ENCODE results near the gene SLC35F1.

SLC35F1 gene

DNA sequence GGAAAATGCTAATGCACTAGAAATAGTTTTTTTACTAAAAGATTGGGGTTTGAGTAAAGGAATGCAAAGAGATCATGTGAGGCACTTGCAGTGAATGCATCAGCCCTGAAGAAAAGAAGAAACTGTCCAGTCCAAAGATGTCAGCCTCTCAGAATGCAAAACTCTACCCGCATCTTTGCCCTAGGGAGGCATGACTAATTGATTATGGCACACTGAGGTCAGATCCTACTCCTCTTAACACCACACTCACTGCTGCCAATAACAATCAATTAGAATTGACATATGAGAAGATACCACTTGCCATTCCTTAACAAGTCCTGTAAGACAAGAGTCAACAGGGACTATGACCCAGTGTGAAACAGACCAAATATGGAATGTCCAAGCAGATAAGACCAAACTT, 378.7 kb downstream of the SLC35F1 start:
- DNase-seq = no peak

- no peak for DNase-seq
Observed at GRCh38 chr6:118288355-118289124, 381.5 kb downstream of the SLC35F1 start.

GRCh38 chr6:118292558-118292957, 385.5 kb downstream of the SLC35F1 start:
- no peak for DNase-seq

- no peak for DNase-seq
Observed at GRCh38 chr6:118294906-118295305, 387.8 kb downstream of the SLC35F1 start.

- DNase-seq = no peak
Observed at GRCh38 chr6:118295336-118295735, 388.3 kb downstream of the SLC35F1 start.

DNA sequence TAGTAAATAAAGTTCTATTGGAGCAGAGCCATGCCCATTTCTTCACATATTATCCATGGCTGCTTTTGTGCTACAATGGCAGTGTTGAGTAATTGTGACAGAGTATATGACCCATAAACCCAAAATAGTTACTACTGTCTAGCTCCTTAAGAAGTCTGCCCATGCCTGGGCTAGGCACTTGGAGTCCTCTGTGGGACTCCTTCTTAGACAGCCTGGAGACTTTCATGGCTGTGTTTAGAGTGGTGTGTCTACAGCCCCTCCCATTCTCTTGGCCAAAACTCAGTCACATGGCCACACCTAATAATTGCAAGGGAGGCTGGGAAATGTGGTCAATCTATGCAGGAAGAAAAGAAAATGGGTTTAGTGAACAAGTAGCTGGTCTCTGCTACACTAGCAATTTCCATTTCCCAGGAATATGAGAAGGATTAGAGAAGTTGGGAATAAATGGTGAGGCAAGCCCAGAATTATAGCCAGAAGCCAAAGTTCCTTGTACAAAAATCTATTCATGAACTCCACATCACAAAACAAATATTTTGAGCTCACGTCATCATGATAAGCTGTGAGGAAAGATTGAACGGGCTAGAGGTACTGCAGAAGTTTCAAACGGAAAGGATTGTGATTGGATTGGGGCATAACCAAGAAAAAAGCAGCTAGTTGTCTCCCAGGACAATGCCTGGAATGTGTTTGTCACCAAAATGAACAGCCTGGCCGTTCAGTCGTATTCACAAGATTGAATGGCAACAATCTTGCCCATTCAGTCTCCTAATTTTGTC, 389.3 kb downstream of the SLC35F1 start:
- DNase-seq = no peak

- DNase-seq = no peak
Observed at GRCh38 chr6:118297821-118298220, 390.8 kb downstream of the SLC35F1 start.

DNA sequence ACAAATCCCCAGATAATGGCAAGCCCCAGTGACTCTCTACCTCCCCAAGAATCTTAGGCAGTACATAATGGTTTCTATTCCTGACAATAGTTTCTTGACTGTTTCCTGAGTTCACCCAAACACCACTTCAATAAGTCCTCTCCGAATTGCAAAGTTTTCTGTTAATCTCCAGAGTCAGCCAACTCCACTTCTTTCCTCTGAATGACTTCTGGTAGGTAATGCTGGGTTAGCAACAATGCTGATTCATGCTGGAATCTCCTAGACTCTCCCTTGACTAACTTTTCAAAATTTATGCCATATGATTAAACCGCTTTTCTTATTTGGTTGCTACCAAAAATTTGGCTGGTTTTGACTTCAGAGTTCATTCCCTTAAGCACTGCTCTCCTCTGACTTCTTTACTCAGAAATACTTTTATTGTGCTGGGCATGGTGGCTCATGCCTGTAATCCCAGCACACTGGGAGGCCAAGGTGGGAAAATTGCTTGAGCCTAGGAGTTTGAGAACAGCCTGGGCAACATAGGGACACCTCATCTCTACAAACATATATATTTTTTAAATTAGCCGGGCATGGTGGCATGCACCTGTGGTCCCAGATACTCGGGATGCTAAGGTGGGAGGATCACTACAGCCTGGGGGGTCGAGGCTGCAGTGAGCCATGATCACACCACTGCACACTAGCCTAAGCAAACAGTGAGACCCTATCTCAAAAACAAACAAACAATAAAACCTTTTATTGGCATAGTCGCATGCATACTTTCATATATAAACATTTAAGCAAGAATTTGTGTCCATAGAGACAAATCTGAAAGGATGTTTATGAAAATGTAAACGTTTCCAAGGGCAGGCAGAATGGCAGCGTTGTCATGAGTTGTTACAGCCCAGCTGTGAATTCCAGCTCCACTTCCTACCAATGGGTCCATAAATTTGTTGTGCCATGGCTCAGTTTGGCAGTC, 391.7 kb downstream of the SLC35F1 start:
- DNase-seq = no peak

DNA sequence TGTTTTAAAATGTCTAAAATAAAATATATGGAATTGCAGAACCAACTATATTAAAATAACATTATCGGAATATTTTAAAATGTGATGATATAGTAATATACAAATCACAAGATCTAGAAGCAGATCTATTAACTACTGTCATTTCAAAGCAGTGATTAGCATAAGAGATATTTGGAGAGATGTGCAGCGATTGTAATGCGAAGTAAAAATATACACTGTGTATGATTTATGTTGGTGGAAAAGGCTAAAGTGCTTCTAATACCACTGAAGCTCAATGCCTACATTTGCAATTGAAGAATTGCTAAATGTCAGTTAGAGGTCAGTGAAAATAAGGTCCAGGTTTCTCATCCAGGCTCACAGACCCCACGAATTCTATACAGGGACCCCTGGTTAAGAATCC, 392.4 kb downstream of the SLC35F1 start:
- no peak for DNase-seq

- DNase-seq = no peak
Observed at GRCh38 chr6:118304321-118304720, 397.3 kb downstream of the SLC35F1 start.

DNA sequence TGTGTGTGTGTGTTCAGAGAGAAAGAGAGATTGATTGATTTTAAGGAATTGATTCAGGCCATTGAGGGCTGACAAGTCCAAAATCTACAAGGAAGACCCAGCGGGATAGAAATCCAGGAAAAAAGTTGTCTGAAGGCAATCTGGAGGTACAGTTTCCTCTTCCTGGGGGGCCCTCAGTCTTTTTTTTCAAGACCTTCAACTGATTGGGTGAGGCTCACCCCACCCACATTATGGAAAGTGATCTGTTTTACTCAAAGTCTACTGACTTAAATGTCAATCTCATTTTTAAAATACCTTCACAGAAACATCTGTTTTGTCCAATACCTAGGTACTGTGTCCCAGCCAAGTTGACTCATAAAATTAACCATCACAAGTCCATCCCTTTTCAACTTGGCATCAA, 398.0 kb downstream of the SLC35F1 start:
- no peak for DNase-seq

DNA sequence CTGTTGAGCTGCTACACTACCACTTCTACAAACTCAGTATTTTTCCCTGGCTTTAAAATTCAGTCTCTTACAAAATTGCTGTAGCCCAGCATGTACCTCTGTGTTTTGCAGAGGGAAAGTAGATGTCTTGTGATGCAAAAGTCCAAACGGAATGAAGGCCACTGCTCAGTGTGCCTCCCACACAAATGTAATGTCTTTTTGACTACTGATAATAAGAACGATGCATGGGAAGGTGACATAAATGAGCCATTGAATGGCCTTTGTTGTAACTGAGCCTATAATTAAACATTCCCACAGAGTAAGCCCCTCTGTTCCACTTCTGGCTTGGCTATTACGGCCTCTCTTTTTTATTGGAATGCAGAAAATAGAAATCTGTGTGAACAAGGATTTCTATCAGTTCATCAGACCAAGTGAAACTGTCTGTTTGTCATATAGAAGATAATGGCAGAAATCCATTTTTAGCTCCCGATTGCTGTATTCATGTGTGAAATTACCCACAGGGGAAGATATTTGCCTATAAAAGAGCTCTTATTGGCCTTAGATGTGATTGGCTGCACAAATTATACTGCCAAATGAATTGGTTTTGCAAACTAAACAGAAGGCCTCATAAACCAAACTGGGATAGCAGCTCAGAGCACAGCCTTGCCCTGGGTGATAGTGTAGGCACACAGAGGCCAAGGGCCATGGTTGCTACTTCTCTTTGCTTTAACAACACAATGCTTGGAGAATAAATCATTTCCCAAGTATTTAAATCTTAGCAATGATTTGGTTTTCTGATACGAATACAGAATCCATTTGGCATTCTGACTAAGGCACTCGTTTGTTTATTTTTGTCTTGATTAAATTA, 399.6 kb downstream of the SLC35F1 start:
- no peak for DNase-seq

DNA sequence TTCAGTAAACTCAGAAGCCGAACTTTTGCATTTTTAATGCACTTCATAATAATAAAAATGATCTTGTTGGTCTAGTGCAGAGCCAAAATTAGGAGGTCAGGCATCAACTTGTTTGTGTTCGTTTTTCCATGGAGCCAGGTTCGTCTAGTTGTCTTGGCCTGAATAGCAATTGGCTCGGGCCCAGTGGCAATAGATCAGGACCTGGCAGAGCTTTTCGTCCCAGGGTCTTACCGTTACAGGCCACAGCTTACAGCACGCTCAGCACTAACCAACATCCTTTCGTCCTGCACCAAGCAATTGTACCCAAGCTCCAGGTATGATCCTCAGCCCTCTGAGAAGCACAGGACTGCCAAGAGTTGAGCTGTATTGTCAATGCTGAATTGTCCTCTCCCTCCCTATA, 400.5 kb downstream of the SLC35F1 start:
- DNase-seq = no peak

DNA sequence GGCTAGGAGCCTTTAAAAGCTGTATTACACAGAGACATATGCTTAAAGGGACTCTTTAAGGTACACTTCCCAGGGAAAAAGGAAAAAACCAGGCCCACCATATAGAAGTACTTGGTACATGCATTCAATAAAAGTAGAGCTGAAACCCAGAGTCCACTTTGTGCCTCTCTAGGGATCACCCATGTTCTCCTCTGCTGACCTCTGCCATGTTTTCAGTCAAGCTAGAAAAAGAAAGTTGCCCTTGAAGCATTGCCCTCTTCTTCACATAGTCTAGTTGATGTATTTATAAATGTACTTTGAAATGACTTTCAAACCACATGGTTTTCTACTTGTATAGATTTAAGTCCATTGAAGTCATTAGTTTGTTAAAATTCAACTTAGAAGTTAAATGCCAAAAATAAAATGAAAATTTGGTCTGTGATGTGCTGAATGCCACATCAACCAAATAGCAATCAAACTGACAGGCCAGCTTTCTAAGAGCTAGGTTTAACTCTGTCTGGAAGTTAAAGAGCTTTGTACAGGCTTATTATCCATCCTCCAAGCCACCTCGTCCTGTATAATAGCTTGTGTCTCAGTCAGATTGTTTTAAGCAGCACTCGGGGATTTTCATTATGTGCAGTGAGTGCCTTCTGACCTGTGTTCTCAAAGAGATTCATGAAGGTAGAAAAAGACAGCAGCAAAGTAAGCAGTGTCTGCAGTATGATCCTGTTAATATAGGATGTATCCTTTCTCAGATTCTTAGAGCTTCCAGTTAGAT, 402.5 kb downstream of the SLC35F1 start:
- DNase-seq = no peak

- DNase-seq = no peak
Observed at GRCh38 chr6:118313208-118313607, 406.1 kb downstream of the SLC35F1 start.

GRCh38 chr6:118313762-118314161, 406.7 kb downstream of the SLC35F1 start:
- no peak for DNase-seq

- DNase-seq = no peak
Observed at GRCh38 chr6:118316796-118317384, 409.8 kb downstream of the SLC35F1 start.

- DNase-seq = no peak
Observed at GRCh38 chr6:118317581-118318563, 410.8 kb downstream of the SLC35F1 start.

DNA sequence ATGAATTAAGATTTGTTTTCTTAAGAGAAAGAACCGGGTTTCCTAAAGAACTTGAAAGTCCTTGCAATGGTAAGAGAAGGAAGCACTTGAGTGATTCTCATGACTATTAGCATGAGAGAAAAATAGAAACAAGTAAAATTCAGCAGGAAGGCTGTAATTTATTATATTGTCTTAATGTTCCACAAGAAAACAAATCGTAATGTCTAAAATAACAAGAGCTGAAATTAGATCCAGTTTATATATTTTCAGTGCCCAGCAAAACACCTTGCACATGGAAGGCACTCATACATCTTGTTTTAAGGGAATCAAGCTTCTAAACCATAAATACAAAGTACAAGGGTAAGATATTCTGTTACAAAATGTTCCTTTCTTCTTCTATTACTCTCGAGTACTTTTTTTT, 411.6 kb downstream of the SLC35F1 start:
- DNase-seq = no peak

DNA sequence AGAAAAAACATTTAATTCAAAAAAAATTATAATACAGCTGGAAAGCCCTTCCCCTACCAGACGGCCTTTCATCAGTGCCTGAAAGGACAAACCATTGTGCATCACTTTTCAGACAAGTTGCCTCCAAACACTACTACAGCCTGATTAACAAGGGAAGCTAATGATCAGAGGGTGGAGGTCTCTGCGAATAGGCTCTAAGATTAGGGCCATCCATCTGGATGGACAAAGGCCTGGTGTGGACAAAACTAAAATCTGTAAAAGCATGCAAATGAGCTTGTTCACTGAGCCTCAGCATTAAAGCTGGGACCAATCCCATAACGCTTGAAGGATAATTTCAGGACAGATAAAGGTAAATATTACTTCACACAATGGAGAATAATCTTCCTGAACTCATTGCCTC, 412.4 kb downstream of the SLC35F1 start:
- no peak for DNase-seq
